PC-9 (cell line): Measurements from ENCODE around the gene KIF21A. TPM values are rescaled to one million over a fixed set of nuclear protein-coding genes. Genes with fewer than 3 reads are reported as not detected.

ENCODE experiments used
- BruUV-seq: library from RNA; stranded (reverse); fragments of 400-500 nt; replicated peaks from 2 replicates; lab custom pipeline; 2021; lab: Mats Ljungman, UMichigan
- CTCF ChIA-PET: fragments of 300-600 bp; sonication (Branson Sonifier 250); formaldehyde crosslinking; loops from one replicate; lab custom pipeline; 2022; ENCODE audit warnings: antibody characterized with exemption; lab: Charles Lee
- POLR2A ChIA-PET: fragments of 300-600 bp; sonication (Branson Sonifier 250); formaldehyde crosslinking; loops from one replicate; lab custom pipeline; 2022; ENCODE audit warnings: antibody characterized with exemption; ENCODE audit not compliant: unreplicated experiment; lab: Charles Lee
- DNase-seq, 2 experiments: peaks; one replicate each; pipeline versions ENCODE4 v3.0.0 to v3.0.0-alpha.2; 2015 to 2022; ENCODE audit warnings: mixed read lengths in 1 of 2
- H2AFZ ChIP-seq: fragments of 200-600 bp; sonication (generic); 2 replicates; pipeline ENCODE4 v1.8.1; 2017; ENCODE audit warnings: antibody characterized with exemption
- H3F3A ChIP-seq: fragments of 200-600 bp; sonication (generic); 2 replicates; pipeline ENCODE4 v1.8.1; 2017; ENCODE audit warnings: antibody characterized with exemption, mild to moderate bottlenecking, low read depth; ENCODE audit not compliant: insufficient read depth
- H3K27ac ChIP-seq: fragments of 200-600 bp; sonication (generic); 2 replicates; pipeline ENCODE4 v1.6.1; 2016; ENCODE audit warnings: mixed run types
- H3K27me3 ChIP-seq: fragments of 200-600 bp; sonication (generic); 2 replicates; pipeline ENCODE4 v1.6.1; 2016; ENCODE audit warnings: low read depth, mixed run types; ENCODE audit not compliant: insufficient read depth
- H3K36me3 ChIP-seq: fragments of 200-600 bp; sonication (generic); 2 replicates; pipeline ENCODE4 v1.6.1; 2016; ENCODE audit warnings: low read depth, mixed run types
- H3K4me1 ChIP-seq: fragments of 200-600 bp; sonication (generic); replicated peaks from 2 replicates; pipeline ENCODE4 v1.6.1; 2016; ENCODE audit warnings: mixed run types; ENCODE audit not compliant: insufficient read depth
- H3K4me2 ChIP-seq: fragments of 200-600 bp; sonication (generic); 2 replicates; pipeline ENCODE4 v1.6.1; 2017; ENCODE audit warnings: mixed run types
- H3K4me3 ChIP-seq: fragments of 200-600 bp; sonication (generic); 2 replicates; pipeline ENCODE4 v1.6.1; 2016; ENCODE audit warnings: mixed run types
- H3K79me2 ChIP-seq: fragments of 200-600 bp; sonication (generic); 2 replicates; pipeline ENCODE4 v1.6.1; 2017; ENCODE audit warnings: low read depth, mixed run types
- H3K9me2 ChIP-seq: fragments of 200-600 bp; sonication (generic); 2 replicates; pipeline ENCODE4 v1.8.1; 2017; ENCODE audit warnings: mild to moderate bottlenecking; ENCODE audit not compliant: insufficient read depth
- H3K9me3 ChIP-seq: fragments of 200-600 bp; sonication (generic); 2 replicates; pipeline ENCODE4 v1.8.1; 2016; ENCODE audit warnings: low read depth; ENCODE audit not compliant: insufficient read depth
- H4K20me1 ChIP-seq: fragments of 200-600 bp; sonication (generic); 2 replicates; pipeline ENCODE4 v1.8.1; 2017; ENCODE audit not compliant: insufficient read depth
- CTCF ChIP-seq: fragments of 200-600 bp; sonication (generic); conservative IDR thresholded peaks from 2 replicates; pipeline ENCODE4 v1.6.1; 2017; ENCODE audit warnings: mixed run types, antibody characterized with exemption, mild to moderate bottlenecking, moderate library complexity
- EZH2 ChIP-seq: fragments of 200-600 bp; sonication (generic); IDR thresholded peaks from 2 replicates; pipeline ENCODE4 v1.8.0; 2017; ENCODE audit warnings: antibody characterized with exemption, low read depth
- intact Hi-C: fragments of 100-400 bp; cut with micrococcal nuclease; formaldehyde crosslinking; loops from one replicate; pipeline ENCODE4 v1.10.0; 2022; ENCODE audit not compliant: unreplicated experiment
- total RNA-seq: library from RNA; stranded (reverse); gene quantifications from 2 replicates; pipeline ENCODE4 v1.2.3, GENCODE V29; 2021

The KIF21A gene
- total RNA-seq, 1 experiment from 2014 or later: 13.6 TPM

GRCh38 chr12:39327965-39328364 is 115.0 kb downstream of the KIF21A start:
- DNase-seq: no peak
- no peaks in the 10 kb centered on the region for H4K20me1 ChIP-seq
- no peaks in the 10 kb centered on the region for H3K27me3 ChIP-seq
- H3K4me2 ChIP-seq: no peak overlapping the region
- no peak overlapping the region for H3K27ac ChIP-seq
- no peaks in the 10 kb centered on the region for H3K4me1 ChIP-seq
- no peaks in the 10 kb centered on the region for H3K9me2 ChIP-seq
- no peaks in the 10 kb centered on the region for H3K79me2 ChIP-seq
- ChIA-PET POLR2A (no interaction called here), CTCF (interaction anchor here (0.6 kb wide), 1 partner anchor 38 kb away, joined by 3 read pairs; no protein-coding TSS in a partner anchor)
- H3F3A ChIP-seq: no peaks in the 10 kb centered on the region
- 0 out of 2 replicates have a peak, but pooled peaks cover 6% of the 10 kb centered on the region for H3K36me3 ChIP-seq
- TF ChIP-seq EZH2: no peak
- TF ChIP-seq CTCF: no peak
- BruUV-seq: no TSS peak
- H3K4me3 ChIP-seq: no peak overlapping the region
- intact Hi-C loops: no loop called here
- no peaks in the 10 kb centered on the region for H3K9me3 ChIP-seq
- H2AFZ ChIP-seq: no peak overlapping the region

DNA sequence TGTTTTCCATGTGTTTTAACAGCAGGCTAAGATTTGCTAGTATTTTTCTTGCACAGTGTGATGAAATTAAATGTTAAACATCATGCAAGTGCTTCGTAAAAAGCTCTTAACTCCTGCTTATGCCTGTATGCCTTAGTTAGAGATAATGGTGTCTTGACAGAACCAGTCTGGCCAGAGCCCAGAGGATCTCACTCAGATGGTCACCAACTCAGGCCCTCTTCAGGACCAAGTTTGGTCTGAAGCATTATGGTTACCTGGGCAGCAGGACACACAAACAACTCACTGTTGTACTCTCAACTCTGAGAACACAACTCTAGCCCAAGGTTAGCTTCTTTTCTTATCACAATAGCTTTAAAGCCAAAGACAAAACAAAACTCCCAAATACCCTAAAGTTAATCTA is 115.4 kb downstream of the KIF21A start:
- ChIA-PET CTCF (interaction anchor here (0.6 kb wide), 1 partner anchor 39 kb away, joined by 3 read pairs; no protein-coding TSS in a partner anchor), POLR2A (no interaction called here)
- no peak overlapping the region for H3K4me3 ChIP-seq
- intact Hi-C loops: no loop called here
- no peaks in the 10 kb centered on the region for H3K9me2 ChIP-seq
- H3K4me1 ChIP-seq: no peaks in the 10 kb centered on the region
- H3K9me3 ChIP-seq: no peaks in the 10 kb centered on the region
- DNase-seq: no peak
- no peaks in the 10 kb centered on the region for H3K27me3 ChIP-seq
- 0 out of 2 replicates have a peak, but pooled peaks cover 6% of the 10 kb centered on the region for H3K36me3 ChIP-seq
- H2AFZ ChIP-seq: no peak overlapping the region
- no peaks in the 10 kb centered on the region for H3K79me2 ChIP-seq
- H4K20me1 ChIP-seq: no peaks in the 10 kb centered on the region
- no peaks in the 10 kb centered on the region for H3F3A ChIP-seq
- TF ChIP-seq EZH2 (no peak), CTCF (no peak)
- no peak overlapping the region for H3K4me2 ChIP-seq
- BruUV-seq: no TSS peak
- no peak overlapping the region for H3K27ac ChIP-seq

DNA sequence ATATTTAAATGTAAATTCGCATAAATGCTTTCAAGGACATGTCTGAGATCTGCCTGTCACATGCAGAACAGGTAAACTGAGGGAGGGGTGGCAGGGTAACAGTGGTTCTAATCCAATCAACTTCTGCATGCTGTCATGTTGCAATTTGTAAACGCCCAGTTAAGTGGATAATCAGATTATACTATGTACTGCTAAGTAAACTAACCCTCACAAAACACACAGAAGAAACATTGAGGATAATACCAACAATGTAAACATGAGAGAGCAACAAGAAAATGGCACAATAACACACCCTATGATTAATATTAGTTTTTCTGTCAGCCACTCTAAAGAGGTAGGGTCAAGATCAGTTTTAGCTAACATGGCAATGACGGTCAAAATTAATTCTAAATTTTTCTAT is 123.7 kb downstream of the KIF21A start:
- CTCF ChIA-PET: no interaction called here
- intact Hi-C loops: loop anchor here (2.0 to 5.0 kb wide), 2 partner anchors 123 to 374 kb away; partner anchors contain the start of gene KIF21A
- Histone ChIP-seq H3K79me2 (no peaks in the 10 kb centered on the region), H4K20me1 (no peaks in the 10 kb centered on the region), H3K9me2 (no peaks in the 10 kb centered on the region), H3K36me3 (no peaks in the 10 kb centered on the region), H3K4me2 (no peak overlapping the region), H3K27me3 (no peaks in the 10 kb centered on the region), H3K27ac (no peak overlapping the region), H2AFZ (no peak overlapping the region), H3K4me3 (no peak overlapping the region), H3K9me3 (no peaks in the 10 kb centered on the region), H3K4me1 (no peaks in the 10 kb centered on the region), H3F3A (no peaks in the 10 kb centered on the region)
- BruUV-seq: no TSS peak
- no peak for TF ChIP-seq CTCF
- TF ChIP-seq EZH2: no peak
- POLR2A ChIA-PET: no interaction called here
- DNase-seq: no peak
